SK-N-SH treated with all-trans-retinoic acid at 6 μM for 48 hours (cell line): Measurements from ENCODE around the gene EXOC5.

ENCODE experiments used
- ATAC-seq: fragments of 200-7000 bp; cut with Tn5 transposase; 3 replicates; pipeline ENCODE4 v1.9.1; 2020; ENCODE audit warnings: mild to moderate bottlenecking, moderate library complexity
- ARNTL ChIP-seq: fragments of 450-650 bp; formaldehyde crosslinking; IDR thresholded peaks from 2 replicates; pipeline ENCODE4 v1.5.0; 2020; ENCODE audit warnings: low read depth, mild to moderate bottlenecking, moderate library complexity, borderline replicate concordance
- BACH2 ChIP-seq: fragments of 250-450 bp; sonication (Bioruptor Pico); IDR thresholded peaks from 2 replicates; pipeline ENCODE4 v1.9.0; 2021; ENCODE audit warnings: mild to moderate bottlenecking, borderline replicate concordance
- CSDC2 ChIP-seq: fragments of 250-450 bp; sonication (Bioruptor Pico); IDR thresholded peaks from 2 replicates; pipeline ENCODE4 v1.5.0; 2020; ENCODE audit warnings: mild to moderate bottlenecking, moderate library complexity
- ESRRG ChIP-seq: fragments of 250-450 bp; sonication (Bioruptor Pico); IDR thresholded peaks from 2 replicates; pipeline ENCODE4 v1.6.1; 2021; ENCODE audit warnings: mild to moderate bottlenecking
- GLIS3 ChIP-seq: fragments of 250-450 bp; sonication (Bioruptor Pico); IDR thresholded peaks from 2 replicates; pipeline ENCODE4 v1.5.0; 2020; ENCODE audit warnings: mild to moderate bottlenecking, moderate library complexity
- ISL1 ChIP-seq: fragments of 250-450 bp; sonication (Bioruptor Pico); IDR thresholded peaks from 2 replicates; pipeline ENCODE4 v2.1.2; 2022; ENCODE audit warnings: mild to moderate bottlenecking, moderate library complexity
- PPARA ChIP-seq: fragments of 250-450 bp; sonication (Bioruptor Pico); IDR thresholded peaks from 2 replicates; pipeline ENCODE4 v1.5.0; 2020; ENCODE audit warnings: mild to moderate bottlenecking, borderline replicate concordance
- SNAI2 ChIP-seq: fragments of 250-450 bp; sonication (Bioruptor Pico); IDR thresholded peaks from 2 replicates; pipeline ENCODE4 v1.5.0; 2020; ENCODE audit warnings: mild to moderate bottlenecking, moderate library complexity
- TCF4 ChIP-seq: fragments of 250-450 bp; sonication (Bioruptor Pico); IDR thresholded peaks from 2 replicates; pipeline ENCODE4 v1.8.0; 2021; ENCODE audit warnings: mild to moderate bottlenecking, moderate library complexity, borderline replicate concordance
- TOX ChIP-seq: fragments of 250-450 bp; sonication (Bioruptor Pico); IDR thresholded peaks from 2 replicates; pipeline ENCODE4 v1.8.0; 2021; ENCODE audit warnings: mild to moderate bottlenecking, moderate library complexity, borderline replicate concordance
- TSHZ2 ChIP-seq: fragments of 250-450 bp; sonication (Bioruptor Pico); IDR thresholded peaks from 2 replicates; pipeline ENCODE4 v1.5.0; 2020; ENCODE audit warnings: mild to moderate bottlenecking, moderate library complexity
- ZC3H10 ChIP-seq: fragments of 250-450 bp; sonication (Bioruptor Pico); IDR thresholded peaks from 2 replicates; pipeline ENCODE4 v1.5.1; 2021; ENCODE audit warnings: mild to moderate bottlenecking, moderate library complexity
- ZFP3 ChIP-seq: fragments of 250-450 bp; sonication (Bioruptor Pico); IDR thresholded peaks from 2 replicates; pipeline ENCODE4 v1.5.0; 2020; ENCODE audit warnings: mild to moderate bottlenecking, moderate library complexity
- ZNF565 ChIP-seq: fragments of 450-650 bp; formaldehyde crosslinking; conservative IDR thresholded peaks from 2 replicates; pipeline ENCODE4 v1.5.0; 2020; ENCODE audit warnings: low read depth, mild to moderate bottlenecking, moderate library complexity
- ZNF70 ChIP-seq: fragments of 450-650 bp; formaldehyde crosslinking; IDR thresholded peaks from 2 replicates; pipeline ENCODE4 v1.5.0; 2020; ENCODE audit warnings: mild to moderate bottlenecking, moderate library complexity
- ZNF8 ChIP-seq: fragments of 450-650 bp; formaldehyde crosslinking; IDR thresholded peaks from 2 replicates; pipeline ENCODE4 v1.5.0; 2020; ENCODE audit warnings: mild to moderate bottlenecking, moderate library complexity
- TF ChIP-seq, protein P1 (sequence below): fragments of 250-450 bp; sonication (Bioruptor Pico); IDR thresholded peaks from 2 replicates; pipeline ENCODE4 v1.8.0; 2020; ENCODE audit warnings: mild to moderate bottlenecking, moderate library complexity, borderline replicate concordance
- TF ChIP-seq, protein P2 (sequence below): fragments of 250-450 bp; sonication (Bioruptor Pico); IDR thresholded peaks from 2 replicates; pipeline ENCODE4 v1.5.1; 2020; ENCODE audit warnings: low read depth, mild to moderate bottlenecking, moderate library complexity
- TF ChIP-seq, protein P3 (sequence below): fragments of 250-450 bp; sonication (Bioruptor Pico); IDR thresholded peaks from 2 replicates; pipeline ENCODE4 v1.8.0; 2021; ENCODE audit warnings: low read depth, mild to moderate bottlenecking, moderate library complexity, borderline replicate concordance

Gene EXOC5

GRCh38 chr14:57221931-57222330, 46.8 kb downstream of the EXOC5 start (continued):
- TF ChIP-seq, protein P1, sequence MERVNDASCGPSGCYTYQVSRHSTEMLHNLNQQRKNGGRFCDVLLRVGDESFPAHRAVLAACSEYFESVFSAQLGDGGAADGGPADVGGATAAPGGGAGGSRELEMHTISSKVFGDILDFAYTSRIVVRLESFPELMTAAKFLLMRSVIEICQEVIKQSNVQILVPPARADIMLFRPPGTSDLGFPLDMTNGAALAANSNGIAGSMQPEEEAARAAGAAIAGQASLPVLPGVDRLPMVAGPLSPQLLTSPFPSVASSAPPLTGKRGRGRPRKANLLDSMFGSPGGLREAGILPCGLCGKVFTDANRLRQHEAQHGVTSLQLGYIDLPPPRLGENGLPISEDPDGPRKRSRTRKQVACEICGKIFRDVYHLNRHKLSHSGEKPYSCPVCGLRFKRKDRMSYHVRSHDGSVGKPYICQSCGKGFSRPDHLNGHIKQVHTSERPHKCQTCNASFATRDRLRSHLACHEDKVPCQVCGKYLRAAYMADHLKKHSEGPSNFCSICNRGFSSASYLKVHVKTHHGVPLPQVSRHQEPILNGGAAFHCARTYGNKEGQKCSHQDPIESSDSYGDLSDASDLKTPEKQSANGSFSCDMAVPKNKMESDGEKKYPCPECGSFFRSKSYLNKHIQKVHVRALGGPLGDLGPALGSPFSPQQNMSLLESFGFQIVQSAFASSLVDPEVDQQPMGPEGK (CRISPR knock-in tag) = no peak
- TF ChIP-seq TCF4 (CRISPR knock-in tag) (no peak), ZNF565 (CRISPR knock-in tag) (no peak), TOX (CRISPR knock-in tag) (no peak)
- TF ChIP-seq, all 23 proteins: peak for 0

GRCh38 chr14:57212919-57213318, 55.8 kb downstream of the EXOC5 start:
- ATAC-seq = no peak
- TF ChIP-seq, protein P1 (CRISPR knock-in tag) = no peak
- TF ChIP-seq ESRRG (no peak), SNAI2 (no peak), ZFP3 (CRISPR knock-in tag) (no peak), ZNF70 (CRISPR knock-in tag) (no peak), TCF4 (CRISPR knock-in tag) (no peak), PPARA (CRISPR knock-in tag) (no peak), CSDC2 (CRISPR knock-in tag) (no peak), ARNTL (no peak), ZC3H10 (CRISPR knock-in tag) (no peak), BACH2 (CRISPR knock-in tag) (no peak), TOX (CRISPR knock-in tag) (no peak), TSHZ2 (CRISPR knock-in tag) (no peak), GLIS3 (CRISPR knock-in tag) (no peak), ISL1 (no peak)
- TF ChIP-seq, protein P2, sequence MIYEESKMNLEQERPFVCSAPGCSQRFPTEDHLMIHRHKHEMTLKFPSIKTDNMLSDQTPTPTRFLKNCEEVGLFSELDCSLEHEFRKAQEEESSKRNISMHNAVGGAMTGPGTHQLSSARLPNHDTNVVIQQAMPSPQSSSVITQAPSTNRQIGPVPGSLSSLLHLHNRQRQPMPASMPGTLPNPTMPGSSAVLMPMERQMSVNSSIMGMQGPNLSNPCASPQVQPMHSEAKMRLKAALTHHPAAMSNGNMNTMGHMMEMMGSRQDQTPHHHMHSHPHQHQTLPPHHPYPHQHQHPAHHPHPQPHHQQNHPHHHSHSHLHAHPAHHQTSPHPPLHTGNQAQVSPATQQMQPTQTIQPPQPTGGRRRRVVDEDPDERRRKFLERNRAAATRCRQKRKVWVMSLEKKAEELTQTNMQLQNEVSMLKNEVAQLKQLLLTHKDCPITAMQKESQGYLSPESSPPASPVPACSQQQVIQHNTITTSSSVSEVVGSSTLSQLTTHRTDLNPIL (CRISPR knock-in tag) = no peak
- TF ChIP-seq, protein P3, sequence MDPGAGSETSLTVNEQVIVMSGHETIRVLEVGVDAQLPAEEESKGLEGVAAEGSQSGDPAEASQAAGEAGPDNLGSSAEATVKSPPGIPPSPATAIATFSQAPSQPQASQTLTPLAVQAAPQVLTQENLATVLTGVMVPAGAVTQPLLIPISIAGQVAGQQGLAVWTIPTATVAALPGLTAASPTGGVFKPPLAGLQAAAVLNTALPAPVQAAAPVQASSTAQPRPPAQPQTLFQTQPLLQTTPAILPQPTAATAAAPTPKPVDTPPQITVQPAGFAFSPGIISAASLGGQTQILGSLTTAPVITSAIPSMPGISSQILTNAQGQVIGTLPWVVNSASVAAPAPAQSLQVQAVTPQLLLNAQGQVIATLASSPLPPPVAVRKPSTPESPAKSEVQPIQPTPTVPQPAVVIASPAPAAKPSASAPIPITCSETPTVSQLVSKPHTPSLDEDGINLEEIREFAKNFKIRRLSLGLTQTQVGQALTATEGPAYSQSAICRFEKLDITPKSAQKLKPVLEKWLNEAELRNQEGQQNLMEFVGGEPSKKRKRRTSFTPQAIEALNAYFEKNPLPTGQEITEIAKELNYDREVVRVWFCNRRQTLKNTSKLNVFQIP (CRISPR knock-in tag) = no peak

GRCh38 chr14:57209561-57209960, 59.1 kb downstream of the EXOC5 start:
- peak; percentile 68 for ATAC-seq
- TF ChIP-seq TSHZ2 (CRISPR knock-in tag) = no peak
- no peak for TF ChIP-seq CSDC2 (CRISPR knock-in tag)
- no peak for TF ChIP-seq ZNF8 (CRISPR knock-in tag)
